ENCODE measurements around the gene SPTLC3.
"Not testable (repeated sequence)": the region's sequence is repeated elsewhere in the genome, so short reads cannot be mapped to it uniquely, and the experiment has no call there.

DNA sequence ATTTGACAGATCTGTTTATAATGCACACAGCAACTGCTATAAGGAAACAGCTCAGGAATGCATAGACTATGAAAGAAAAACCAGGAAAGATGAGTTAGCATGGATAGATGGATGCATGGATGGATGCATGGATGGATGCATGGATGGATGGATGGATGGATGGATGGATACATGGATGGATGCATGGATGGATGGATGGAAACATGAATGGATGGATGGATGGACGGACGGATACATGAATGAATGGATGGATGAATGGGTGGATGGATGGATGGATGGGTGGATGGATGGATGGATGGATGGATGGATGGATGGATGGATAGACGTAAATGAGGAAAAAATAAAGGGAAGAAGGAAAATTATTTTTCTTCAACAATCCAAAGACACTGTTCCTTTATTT is 29.1 kb upstream of the SPTLC3 start:
- TF ChIP-seq, protein P1, sequence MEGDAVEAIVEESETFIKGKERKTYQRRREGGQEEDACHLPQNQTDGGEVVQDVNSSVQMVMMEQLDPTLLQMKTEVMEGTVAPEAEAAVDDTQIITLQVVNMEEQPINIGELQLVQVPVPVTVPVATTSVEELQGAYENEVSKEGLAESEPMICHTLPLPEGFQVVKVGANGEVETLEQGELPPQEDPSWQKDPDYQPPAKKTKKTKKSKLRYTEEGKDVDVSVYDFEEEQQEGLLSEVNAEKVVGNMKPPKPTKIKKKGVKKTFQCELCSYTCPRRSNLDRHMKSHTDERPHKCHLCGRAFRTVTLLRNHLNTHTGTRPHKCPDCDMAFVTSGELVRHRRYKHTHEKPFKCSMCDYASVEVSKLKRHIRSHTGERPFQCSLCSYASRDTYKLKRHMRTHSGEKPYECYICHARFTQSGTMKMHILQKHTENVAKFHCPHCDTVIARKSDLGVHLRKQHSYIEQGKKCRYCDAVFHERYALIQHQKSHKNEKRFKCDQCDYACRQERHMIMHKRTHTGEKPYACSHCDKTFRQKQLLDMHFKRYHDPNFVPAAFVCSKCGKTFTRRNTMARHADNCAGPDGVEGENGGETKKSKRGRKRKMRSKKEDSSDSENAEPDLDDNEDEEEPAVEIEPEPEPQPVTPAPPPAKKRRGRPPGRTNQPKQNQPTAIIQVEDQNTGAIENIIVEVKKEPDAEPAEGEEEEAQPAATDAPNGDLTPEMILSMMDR (conservative IDR thresholded peaks at IDR 0.05; ENCODE audit: low read depth in 2 of 2), result not testable (repeated sequence)
- not testable (repeated sequence) for TF ChIP-seq POLR2AphosphoS5 (IDR thresholded peaks at IDR 0.05; ENCODE audit: low read depth); CREB1 (CRISPR knock-in tag; IDR thresholded peaks at IDR 0.05; ENCODE audit: low read depth); EZH2 (IDR thresholded peaks at IDR 0.05; ENCODE audit: low read depth, unreplicated experiment); EZH2phosphoT487 (IDR thresholded peaks at IDR 0.05; ENCODE audit: unreplicated experiment)
- TF ChIP-seq, protein P2, sequence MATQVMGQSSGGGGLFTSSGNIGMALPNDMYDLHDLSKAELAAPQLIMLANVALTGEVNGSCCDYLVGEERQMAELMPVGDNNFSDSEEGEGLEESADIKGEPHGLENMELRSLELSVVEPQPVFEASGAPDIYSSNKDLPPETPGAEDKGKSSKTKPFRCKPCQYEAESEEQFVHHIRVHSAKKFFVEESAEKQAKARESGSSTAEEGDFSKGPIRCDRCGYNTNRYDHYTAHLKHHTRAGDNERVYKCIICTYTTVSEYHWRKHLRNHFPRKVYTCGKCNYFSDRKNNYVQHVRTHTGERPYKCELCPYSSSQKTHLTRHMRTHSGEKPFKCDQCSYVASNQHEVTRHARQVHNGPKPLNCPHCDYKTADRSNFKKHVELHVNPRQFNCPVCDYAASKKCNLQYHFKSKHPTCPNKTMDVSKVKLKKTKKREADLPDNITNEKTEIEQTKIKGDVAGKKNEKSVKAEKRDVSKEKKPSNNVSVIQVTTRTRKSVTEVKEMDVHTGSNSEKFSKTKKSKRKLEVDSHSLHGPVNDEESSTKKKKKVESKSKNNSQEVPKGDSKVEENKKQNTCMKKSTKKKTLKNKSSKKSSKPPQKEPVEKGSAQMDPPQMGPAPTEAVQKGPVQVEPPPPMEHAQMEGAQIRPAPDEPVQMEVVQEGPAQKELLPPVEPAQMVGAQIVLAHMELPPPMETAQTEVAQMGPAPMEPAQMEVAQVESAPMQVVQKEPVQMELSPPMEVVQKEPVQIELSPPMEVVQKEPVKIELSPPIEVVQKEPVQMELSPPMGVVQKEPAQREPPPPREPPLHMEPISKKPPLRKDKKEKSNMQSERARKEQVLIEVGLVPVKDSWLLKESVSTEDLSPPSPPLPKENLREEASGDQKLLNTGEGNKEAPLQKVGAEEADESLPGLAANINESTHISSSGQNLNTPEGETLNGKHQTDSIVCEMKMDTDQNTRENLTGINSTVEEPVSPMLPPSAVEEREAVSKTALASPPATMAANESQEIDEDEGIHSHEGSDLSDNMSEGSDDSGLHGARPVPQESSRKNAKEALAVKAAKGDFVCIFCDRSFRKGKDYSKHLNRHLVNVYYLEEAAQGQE (IDR thresholded peaks at IDR 0.05; ENCODE audit: unreplicated experiment), result not testable (repeated sequence)
